SU-DHL-6 (cell line): ENCODE results near the gene MMP24.

Experiments
- H2AFZ ChIP-seq: fragments of 200-600 bp; sonication (generic); 2 replicates; pipeline ENCODE4 v1.6.1; 2014; ENCODE audit warnings: low read depth, mild to moderate bottlenecking, moderate library complexity, mixed read lengths, antibody characterized with exemption, low read length; ENCODE audit not compliant: severe bottlenecking
- H3F3A ChIP-seq: fragments of 200-600 bp; shearing (Covaris generic); 2 replicates; pipeline ENCODE4 v1.6.0; 2016; ENCODE audit warnings: antibody characterized with exemption, mild to moderate bottlenecking; ENCODE audit not compliant: insufficient read depth
- H3K27ac ChIP-seq: fragments of 200-600 bp; sonication (generic); 2 replicates; pipeline ENCODE4 v1.5.1; 2016; ENCODE audit warnings: low read depth, mild to moderate bottlenecking, low read length, moderate library complexity, mixed read lengths
- H3K27me3 ChIP-seq: fragments of 200-600 bp; sonication (generic), shearing (Covaris generic); 2 replicates; pipeline ENCODE4 v1.6.0; 2014; ENCODE audit warnings: mild to moderate bottlenecking, low read length
- H3K36me3 ChIP-seq: fragments of 200-600 bp; sonication (generic); 2 replicates; pipeline ENCODE4 v1.6.1; 2014; ENCODE audit warnings: mild to moderate bottlenecking, low read length, mixed read lengths
- H3K4me2 ChIP-seq: fragments of 300-600, 200-600 bp; shearing (Covaris generic), sonication (generic); 2 replicates; pipeline ENCODE4 v1.6.0; 2014; ENCODE audit warnings: low read length, low read depth, mild to moderate bottlenecking; ENCODE audit not compliant: poor library complexity, severe bottlenecking
- H3K4me3 ChIP-seq: fragments of 200-600 bp; sonication (generic); 2 replicates; pipeline ENCODE4 v1.5.1; 2014; ENCODE audit warnings: antibody characterized with exemption, low read length, mild to moderate bottlenecking, mixed read lengths; ENCODE audit not compliant: insufficient read depth, poor library complexity, severe bottlenecking
- H3K79me2 ChIP-seq: fragments of 200-600 bp; sonication (generic); 2 replicates; pipeline ENCODE4 v1.6.1; 2014; ENCODE audit warnings: mild to moderate bottlenecking, low read length, moderate library complexity; ENCODE audit not compliant: insufficient read depth
- H3K9ac ChIP-seq: fragments of 200-600 bp; sonication (generic); 2 replicates; pipeline ENCODE4 v1.7.0; 2014; ENCODE audit warnings: mild to moderate bottlenecking, low read length
- H3K9me2 ChIP-seq: fragments of 200-600 bp; sonication (generic); replicated peaks from 2 replicates; pipeline ENCODE4 v1.6.1; 2014; ENCODE audit warnings: low read length; ENCODE audit not compliant: insufficient read depth
- H3K9me3 ChIP-seq: fragments of 200-600 bp; sonication (generic); 2 replicates; pipeline ENCODE4 v1.6.1; 2014; ENCODE audit warnings: low read length, mixed read lengths; ENCODE audit not compliant: insufficient read depth
- H4K20me1 ChIP-seq: fragments of 200-600 bp; sonication (generic); 2 replicates; pipeline ENCODE4 v1.6.1; 2014; ENCODE audit warnings: low read depth, mild to moderate bottlenecking, antibody characterized with exemption, low read length, moderate library complexity, mixed read lengths
- EZH2phosphoT487 ChIP-seq: fragments of 200-600 bp; sonication (generic), shearing (Covaris generic); conservative IDR thresholded peaks from 2 replicates; pipeline ENCODE4 v1.6.1; 2018; ENCODE audit warnings: mild to moderate bottlenecking, antibody characterized with exemption, low read length, moderate library complexity, mixed read lengths
- TF ChIP-seq, protein P1 (sequence below): fragments of 200-600 bp; sonication (generic); IDR thresholded peaks from one replicate; pipeline ENCODE4 v1.5.1; 2017; ENCODE audit warnings: antibody characterized with exemption, mild to moderate bottlenecking, low read length, moderate library complexity; ENCODE audit not compliant: insufficient read depth, poor library complexity, severe bottlenecking

Gene MMP24

DNA sequence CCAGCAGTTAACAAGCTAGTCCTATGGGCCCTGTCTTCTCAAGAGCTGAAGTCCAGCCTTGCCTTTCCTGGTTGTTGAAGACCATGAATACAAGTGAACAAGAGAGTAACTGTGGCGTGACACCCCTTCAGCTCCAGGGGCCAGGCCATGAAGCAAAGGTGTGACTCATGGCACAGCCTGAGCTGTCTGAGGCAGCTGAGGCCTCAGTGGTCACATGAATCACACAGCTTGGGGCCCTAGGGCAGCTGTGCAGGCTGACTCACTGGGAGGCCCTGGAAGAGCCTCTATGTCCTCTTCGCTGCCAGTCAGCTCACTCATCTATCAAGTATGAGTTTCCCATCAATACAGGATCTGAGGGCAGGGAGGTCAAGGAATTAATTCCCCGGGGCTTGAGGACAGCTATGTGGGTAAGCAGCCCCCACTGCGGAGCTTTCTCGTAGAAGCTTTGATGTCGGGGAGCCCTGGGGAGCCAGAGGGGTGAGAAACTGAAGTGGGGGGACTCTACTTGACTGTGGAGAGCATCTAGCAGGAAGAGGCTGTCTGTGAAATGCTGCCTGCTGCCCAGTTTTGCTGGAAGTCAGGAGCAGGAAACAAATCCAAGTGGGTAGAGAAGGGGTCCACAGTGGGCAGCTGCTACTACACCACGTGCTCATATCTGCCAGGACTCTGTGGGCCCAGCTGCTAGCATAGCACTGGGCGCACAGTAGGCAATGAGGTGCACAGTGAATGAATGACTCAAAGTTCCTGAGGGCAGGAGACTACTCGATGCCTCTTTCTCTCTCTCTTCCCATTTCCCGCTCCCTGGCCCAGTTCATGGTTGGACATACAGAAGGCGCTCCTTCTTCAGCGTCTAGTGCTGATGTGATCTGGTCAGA, 79.4 kb downstream of the MMP24 start:
- Histone ChIP-seq H3K4me2 (no peak overlapping the region), H3K36me3 (no peaks in the 10 kb centered on the region), H3K4me3 (no peak overlapping the region), H3K9me2 (no peaks in the 10 kb centered on the region), H4K20me1 (no peaks in the 10 kb centered on the region), H2AFZ (no peak overlapping the region), H3K9ac (no peak overlapping the region), H3K27me3 (no peaks in the 10 kb centered on the region), H3K79me2 (no peaks in the 10 kb centered on the region), H3F3A (no peaks in the 10 kb centered on the region), H3K27ac (no peak overlapping the region), H3K9me3 (no peaks in the 10 kb centered on the region)
- no peak for TF ChIP-seq EZH2phosphoT487
- TF ChIP-seq, protein P1, sequence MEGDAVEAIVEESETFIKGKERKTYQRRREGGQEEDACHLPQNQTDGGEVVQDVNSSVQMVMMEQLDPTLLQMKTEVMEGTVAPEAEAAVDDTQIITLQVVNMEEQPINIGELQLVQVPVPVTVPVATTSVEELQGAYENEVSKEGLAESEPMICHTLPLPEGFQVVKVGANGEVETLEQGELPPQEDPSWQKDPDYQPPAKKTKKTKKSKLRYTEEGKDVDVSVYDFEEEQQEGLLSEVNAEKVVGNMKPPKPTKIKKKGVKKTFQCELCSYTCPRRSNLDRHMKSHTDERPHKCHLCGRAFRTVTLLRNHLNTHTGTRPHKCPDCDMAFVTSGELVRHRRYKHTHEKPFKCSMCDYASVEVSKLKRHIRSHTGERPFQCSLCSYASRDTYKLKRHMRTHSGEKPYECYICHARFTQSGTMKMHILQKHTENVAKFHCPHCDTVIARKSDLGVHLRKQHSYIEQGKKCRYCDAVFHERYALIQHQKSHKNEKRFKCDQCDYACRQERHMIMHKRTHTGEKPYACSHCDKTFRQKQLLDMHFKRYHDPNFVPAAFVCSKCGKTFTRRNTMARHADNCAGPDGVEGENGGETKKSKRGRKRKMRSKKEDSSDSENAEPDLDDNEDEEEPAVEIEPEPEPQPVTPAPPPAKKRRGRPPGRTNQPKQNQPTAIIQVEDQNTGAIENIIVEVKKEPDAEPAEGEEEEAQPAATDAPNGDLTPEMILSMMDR = no peak

DNA sequence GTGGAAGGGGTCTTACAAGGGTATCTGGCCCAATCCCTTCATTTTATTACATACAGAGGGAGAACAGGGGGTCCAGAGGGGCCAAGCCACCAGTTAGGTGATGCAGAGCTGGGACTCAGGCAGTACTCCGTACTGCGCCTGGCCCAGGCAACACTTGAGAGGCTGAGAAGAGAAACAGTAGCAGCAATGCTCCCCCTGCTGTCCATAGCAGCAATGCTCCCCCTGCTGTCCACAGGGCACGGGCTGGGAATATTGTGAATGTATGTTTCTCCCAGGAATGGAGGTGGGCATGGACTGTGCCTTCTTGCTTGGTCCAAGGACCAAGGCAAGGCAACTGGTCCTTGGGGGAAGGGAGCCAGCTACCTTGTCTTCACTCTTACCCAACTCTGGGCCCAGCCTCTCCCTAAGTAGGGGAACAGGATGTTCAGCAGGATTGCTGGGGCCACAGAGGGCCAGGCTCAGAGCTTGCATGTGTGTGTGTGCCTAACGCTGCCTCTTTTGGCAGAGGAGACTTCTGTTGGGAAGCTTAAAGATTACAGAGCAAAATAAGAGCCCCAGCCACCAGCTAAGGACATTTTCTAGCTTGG, 80.5 kb downstream of the MMP24 start:
- no peaks in the 10 kb centered on the region for H3K27me3 ChIP-seq
- H3K4me2 ChIP-seq = no peak overlapping the region
- no peak overlapping the region for H2AFZ ChIP-seq
- H3K27ac ChIP-seq = no peak overlapping the region
- H3K9ac ChIP-seq = no peak overlapping the region
- H3K9me3 ChIP-seq = no peaks in the 10 kb centered on the region
- TF ChIP-seq EZH2phosphoT487 = no peak
- TF ChIP-seq, protein P1 = peak; percentile 69
- H3K79me2 ChIP-seq = no peaks in the 10 kb centered on the region
- no peaks in the 10 kb centered on the region for H3K9me2 ChIP-seq
- H3F3A ChIP-seq = no peaks in the 10 kb centered on the region
- H3K4me3 ChIP-seq = no peak overlapping the region
- H3K36me3 ChIP-seq = no peaks in the 10 kb centered on the region
- H4K20me1 ChIP-seq = no peaks in the 10 kb centered on the region

DNA sequence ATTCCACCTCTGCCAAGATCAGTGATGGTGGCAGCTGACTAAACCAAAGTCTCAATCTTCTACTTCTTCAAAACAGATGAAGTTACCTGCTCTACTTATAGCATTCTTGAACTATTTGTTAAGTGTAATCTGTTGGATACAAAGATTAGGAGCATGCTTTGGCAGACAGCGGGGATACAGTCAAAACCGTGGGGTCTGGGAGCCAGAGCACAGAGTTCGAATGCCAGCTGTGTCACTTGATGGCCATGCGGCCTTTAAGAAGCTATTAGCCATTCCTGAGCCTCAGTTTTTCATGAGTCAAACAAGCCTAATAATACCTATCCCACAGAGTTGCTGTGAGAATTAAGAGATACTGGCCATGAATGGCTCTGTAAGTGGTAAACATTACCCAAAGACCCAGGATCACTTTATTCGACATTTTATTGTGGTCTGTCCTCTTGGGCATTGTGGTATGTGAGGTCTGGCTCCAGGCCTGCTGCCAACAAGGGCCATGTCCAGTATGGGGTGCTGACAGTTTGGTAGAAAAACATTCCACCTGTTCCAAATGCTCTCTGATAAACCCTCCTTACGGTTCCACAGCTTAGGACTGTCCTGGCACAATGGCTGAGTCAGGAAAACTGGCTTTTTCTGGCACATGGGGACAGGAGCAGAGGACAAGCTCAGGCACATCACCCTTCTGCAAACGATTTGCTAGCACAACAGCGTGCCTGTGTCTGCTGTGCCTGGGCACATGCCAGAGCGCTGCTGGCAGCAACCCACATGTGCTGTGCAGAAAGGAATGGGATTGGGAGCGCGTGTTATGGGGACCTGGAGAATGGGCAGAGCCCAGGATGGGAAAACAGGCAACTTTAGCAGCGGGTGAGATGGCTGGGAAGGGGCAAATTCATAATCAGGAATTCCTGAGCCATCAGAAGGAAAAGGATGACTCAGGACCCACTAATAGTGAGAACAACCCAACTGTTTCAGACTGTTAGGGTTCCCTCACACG, 81.5 kb downstream of the MMP24 start:
- no peaks in the 10 kb centered on the region for H3K27me3 ChIP-seq
- TF ChIP-seq EZH2phosphoT487 = no peak
- TF ChIP-seq, protein P1 = no peak
- no peak overlapping the region for H3K9ac ChIP-seq
- H3K4me2 ChIP-seq = no peak overlapping the region
- no peak overlapping the region for H2AFZ ChIP-seq
- H3K79me2 ChIP-seq = no peaks in the 10 kb centered on the region
- no peaks in the 10 kb centered on the region for H3F3A ChIP-seq
- H3K36me3 ChIP-seq = no peaks in the 10 kb centered on the region
- no peak overlapping the region for H3K27ac ChIP-seq
- no peaks in the 10 kb centered on the region for H3K9me2 ChIP-seq
- no peaks in the 10 kb centered on the region for H3K9me3 ChIP-seq
- H3K4me3 ChIP-seq = no peak overlapping the region
- H4K20me1 ChIP-seq = no peaks in the 10 kb centered on the region
